SK-N-SH treated with all-trans-retinoic acid at 6 μM for 48 hours (cell line): ENCODE results near the gene FRMD4A.

Experiments
- ARNTL ChIP-seq: fragments of 450-650 bp; formaldehyde crosslinking; IDR thresholded peaks from 2 replicates; pipeline ENCODE4 v1.5.0; 2020; ENCODE audit warnings: low read depth, mild to moderate bottlenecking, moderate library complexity, borderline replicate concordance
- GLIS3 ChIP-seq: fragments of 250-450 bp; sonication (Bioruptor Pico); IDR thresholded peaks from 2 replicates; pipeline ENCODE4 v1.5.0; 2020; ENCODE audit warnings: mild to moderate bottlenecking, moderate library complexity
- OSR1 ChIP-seq: fragments of 250-450 bp; sonication (Bioruptor Pico); IDR thresholded peaks from 2 replicates; pipeline ENCODE4 v1.8.0; 2022; ENCODE audit warnings: moderate library complexity, mild to moderate bottlenecking, inconsistent platforms
- PPARA ChIP-seq: fragments of 250-450 bp; sonication (Bioruptor Pico); IDR thresholded peaks from 2 replicates; pipeline ENCODE4 v1.5.0; 2020; ENCODE audit warnings: mild to moderate bottlenecking, borderline replicate concordance
- SNAI2 ChIP-seq: fragments of 250-450 bp; sonication (Bioruptor Pico); IDR thresholded peaks from 2 replicates; pipeline ENCODE4 v1.5.0; 2020; ENCODE audit warnings: mild to moderate bottlenecking, moderate library complexity
- ZFP3 ChIP-seq: fragments of 250-450 bp; sonication (Bioruptor Pico); IDR thresholded peaks from 2 replicates; pipeline ENCODE4 v1.5.0; 2020; ENCODE audit warnings: mild to moderate bottlenecking, moderate library complexity
- ZNF70 ChIP-seq: fragments of 450-650 bp; formaldehyde crosslinking; IDR thresholded peaks from 2 replicates; pipeline ENCODE4 v1.5.0; 2020; ENCODE audit warnings: mild to moderate bottlenecking, moderate library complexity

GRCh38 chr10:13808556-13809391 lies 522.0 kb downstream of the FRMD4A start:
- no peak for TF ChIP-seq ZFP3 (CRISPR knock-in tag)
- TF ChIP-seq ARNTL (CRISPR knock-in tag): no peak
- no peak for TF ChIP-seq SNAI2
- TF ChIP-seq GLIS3 (CRISPR knock-in tag): no peak
- TF ChIP-seq OSR1: no peak
- no peak for TF ChIP-seq ZNF70 (CRISPR knock-in tag)
- TF ChIP-seq PPARA: no peak
